GM19467 (cell line): ENCODE measurements around the gene ST7L.

Source experiments
- ATAC-seq: cut with Tn5 transposase; IDR thresholded peaks from one replicate; pipeline ENCODE4 v1.9.1; 2021; ENCODE audit warnings: mild to moderate bottlenecking, moderate library complexity; ENCODE audit not compliant: unreplicated experiment

ST7L gene

DNA sequence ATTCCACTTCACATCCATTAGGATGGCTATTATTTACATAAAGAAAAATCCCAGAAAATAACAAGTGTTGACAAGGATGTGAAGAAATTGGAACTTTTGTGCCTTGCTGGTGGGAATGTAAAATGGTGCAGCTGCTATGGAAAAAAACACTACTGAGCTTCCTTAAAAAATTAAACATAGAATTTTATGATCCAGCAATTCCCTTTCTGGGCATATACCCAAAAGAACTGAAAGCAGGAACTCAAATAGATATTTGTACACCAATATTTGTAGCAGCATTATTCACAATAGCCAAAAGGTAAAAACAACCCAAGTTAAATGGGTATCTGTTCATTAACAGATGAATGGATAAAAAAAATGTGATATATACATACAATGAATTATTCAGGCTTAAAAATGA, 64.5 kb downstream of the ST7L start:
- ATAC-seq = no peak

DNA sequence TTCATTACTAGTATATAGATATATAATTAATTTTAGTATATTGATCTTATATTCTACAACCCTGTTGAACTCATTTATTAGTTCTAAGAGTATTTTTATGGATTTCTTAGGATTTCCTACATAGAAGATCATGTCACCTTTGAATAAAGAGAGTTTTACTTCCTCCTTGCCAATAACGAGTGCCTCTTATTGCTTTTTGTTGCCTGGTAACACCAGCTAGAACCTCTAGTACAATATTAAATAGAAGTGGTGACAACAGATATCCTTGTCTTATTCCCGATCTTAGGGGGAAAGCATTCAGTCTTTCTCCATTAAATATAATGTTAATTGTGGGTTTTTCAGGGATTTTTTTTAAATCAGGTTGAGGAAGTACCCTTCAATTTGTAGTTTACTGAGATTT, 69.4 kb downstream of the ST7L start:
- ATAC-seq = no peak

DNA sequence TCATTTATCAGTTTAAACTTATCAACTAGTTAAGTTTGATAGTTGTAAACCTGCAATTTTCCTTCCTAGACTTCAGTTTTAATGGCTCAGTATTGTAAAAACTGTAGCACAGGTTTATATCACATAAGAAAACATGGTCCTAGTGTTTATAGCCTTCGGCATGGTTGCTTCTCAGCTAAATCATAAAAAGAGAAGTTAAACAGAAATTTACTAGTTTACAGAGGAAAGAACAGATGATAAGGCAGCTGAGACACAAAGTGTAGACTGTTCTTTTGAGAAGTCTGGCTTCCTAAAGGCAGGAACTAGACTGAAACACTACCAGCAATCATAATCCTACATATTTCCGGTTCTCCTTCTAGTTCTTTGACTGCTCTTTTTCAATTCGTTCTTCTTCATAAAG, 70.4 kb downstream of the ST7L start:
- ATAC-seq = no peak

DNA sequence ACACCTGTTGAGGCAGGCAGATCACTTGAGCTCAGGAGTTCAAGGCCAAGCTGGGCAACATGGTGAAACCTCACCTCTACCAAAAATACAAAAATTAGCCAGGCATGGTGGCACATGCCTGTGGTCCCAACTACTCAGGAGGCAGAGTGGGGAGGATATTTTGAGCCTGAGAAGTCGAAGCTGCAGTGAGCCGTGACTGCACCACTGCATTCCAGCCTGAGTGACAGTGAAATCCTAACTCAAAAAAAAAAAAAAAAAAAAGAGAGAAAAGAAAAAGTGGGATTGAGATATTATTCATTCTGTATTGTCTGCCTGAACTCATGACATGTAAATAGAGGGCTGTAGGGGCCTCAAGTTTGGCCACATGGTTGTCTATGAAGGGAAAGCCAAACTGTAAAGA, 72.9 kb downstream of the ST7L start:
- no peak for ATAC-seq

DNA sequence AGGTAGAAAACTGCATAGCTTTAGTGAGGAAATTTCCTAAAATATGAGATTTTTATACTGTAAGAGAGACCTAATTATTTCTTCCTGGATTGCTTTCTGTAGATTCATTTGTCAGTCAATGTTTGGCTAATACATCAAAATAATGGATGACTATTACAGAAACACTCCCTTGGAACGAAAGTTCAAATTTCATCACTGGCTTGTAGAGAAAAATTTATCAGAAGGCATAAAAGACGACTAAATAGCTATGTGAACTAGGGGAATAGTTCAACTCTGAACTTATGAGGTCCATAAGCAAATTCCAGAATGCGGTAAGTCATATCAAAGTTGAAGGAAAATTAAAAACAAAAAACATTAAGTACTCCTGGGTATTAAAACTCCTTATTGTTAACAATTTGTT, 74.2 kb downstream of the ST7L start:
- no peak for ATAC-seq

DNA sequence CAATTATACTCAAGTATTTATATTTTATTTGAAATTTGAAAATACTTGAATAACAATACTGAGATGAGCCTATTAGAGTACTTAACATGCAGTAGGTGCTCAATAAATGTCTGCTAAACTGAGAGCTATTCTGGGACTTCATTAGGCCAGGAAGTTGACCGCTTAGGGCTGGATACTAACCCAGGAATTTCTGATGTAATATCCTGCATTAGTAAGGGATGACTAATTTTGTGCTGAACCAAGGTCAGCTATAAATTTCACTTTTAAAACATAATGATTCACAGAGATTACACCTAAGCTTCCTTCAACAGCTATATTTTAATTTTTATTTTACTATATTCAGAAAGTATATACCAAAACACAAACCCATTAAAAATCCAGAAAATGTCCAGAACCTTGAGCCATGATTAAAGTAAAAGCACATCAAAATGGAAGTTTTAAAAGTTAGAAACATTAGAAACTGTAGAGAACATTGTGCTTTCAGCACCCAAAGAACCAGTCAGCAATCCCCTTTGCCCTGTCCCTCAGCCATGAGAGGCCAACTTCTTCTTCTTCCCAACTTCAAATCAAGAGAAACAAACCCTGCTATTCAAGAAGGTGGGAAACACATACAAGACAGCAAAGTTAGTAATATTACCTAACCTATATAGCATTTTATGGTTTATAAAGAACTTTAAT, 74.8 kb downstream of the ST7L start:
- ATAC-seq = no peak

DNA sequence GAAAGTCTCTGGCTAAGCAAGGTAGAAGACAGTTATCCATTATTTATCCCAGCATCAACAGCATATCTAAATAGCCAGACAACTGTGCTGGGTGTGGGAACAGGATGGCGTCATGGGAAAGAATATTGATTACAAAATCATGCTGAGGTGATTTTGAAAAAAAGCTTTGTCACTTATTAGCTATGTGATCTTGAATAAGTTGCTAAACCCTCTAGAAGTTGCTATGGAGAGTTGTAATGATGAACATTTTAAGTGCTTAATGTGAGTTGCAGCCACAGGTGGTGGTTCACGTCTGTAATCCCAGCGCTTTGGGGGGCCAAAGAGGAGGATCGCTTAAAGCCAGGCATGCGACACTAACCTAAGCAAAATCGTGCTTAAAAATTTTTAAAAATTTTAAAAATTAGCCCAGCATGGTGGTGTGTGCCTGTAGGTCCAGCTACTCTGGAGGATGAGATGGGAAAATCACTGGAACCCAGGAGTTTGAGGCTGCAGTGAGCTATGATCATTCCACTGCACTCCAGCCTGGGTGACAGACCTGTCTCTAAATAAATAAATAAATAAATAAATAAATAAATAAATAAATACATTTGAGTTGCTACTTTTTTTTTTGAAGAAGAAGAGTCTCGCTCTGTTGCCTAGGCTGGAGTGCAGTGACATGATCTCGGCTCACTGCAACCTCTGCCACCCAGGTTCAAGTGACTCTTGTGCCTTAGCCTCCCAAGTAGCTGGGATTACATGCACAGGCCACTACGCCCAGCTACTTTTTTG, 76.6 kb downstream of the ST7L start:
- no peak for ATAC-seq

DNA sequence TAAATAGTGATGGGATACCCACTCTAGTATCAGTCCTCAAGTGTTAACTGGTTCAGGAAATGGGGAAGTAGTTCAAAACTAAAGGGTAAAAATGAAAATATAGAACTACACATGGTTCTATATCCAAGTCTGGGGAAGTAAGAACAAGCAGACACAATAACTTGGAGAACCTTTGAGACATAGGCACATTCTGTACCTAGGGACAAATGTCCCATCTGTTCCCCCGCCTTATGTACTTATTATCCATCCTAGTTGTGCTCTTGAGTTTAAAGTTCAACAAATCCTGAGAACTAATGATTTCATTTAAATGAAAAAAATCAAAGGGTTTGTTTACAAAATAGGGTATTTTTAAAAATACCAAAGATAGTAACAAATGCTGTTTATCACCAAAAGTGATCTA, 77.6 kb downstream of the ST7L start:
- no peak for ATAC-seq

DNA sequence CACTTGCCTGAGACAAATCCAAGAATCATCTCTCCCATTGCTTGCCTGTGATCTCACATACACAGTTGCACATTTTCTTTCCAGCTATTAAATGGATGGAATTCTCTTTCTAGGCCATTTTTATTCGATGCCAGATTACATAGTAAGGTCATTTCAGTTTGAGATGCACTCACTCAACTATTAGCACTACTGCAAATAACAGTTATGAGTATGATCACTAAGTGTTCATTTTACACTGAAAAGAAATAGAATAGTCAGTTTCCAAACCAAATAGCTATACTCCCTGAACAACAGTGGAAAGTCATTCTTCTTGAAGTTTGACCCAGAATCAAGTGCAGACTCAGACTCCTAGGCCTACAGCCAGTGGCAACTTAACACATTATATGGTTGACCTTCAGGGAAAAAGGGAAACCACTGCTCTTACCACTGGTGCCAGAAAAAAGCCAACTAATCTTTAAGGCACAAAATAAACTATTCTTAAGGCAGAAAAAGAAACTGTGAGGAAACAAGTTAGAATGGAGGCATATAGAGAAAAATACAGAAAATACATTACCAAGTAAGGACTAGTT, 78.6 kb downstream of the ST7L start:
- no peak for ATAC-seq

DNA sequence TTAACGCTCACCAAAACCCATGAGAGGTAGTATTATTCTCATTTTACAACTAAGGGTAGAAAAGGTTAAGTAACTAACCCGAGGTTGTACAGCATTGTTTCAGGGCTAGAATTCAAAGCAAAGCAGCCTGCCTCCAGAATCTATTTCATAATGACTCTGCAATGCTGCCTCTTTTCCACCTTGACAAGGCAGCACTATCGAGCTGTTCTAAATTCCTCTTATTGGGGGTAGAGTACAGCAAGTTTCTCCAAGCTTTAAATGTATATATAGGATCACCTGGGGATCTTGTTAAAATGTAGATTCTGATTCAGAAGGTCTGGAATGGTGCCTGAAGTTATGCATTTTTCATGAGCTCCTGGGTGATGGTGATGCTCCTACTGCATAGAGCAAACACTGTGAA, 80.1 kb downstream of the ST7L start:
- no peak for ATAC-seq

DNA sequence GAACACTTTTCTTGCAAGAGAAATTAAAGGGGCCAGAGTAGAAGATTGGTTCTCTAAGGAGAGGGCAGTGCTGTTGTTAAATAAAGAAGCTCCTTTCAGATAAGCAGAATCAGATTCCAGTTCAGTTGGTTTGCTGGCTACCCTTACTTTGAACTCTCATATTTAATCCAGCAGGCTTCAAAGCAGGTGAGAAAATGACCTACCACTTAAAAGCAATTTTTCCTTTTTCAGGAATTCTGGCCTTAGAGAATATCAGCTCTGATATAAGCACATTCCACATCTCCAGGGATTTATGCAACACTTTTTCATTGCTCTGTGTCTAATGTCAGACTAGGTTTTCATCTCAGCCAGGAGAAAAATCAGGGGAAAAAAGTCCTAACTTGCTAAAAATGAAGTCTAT, 81.5 kb downstream of the ST7L start:
- no peak for ATAC-seq

DNA sequence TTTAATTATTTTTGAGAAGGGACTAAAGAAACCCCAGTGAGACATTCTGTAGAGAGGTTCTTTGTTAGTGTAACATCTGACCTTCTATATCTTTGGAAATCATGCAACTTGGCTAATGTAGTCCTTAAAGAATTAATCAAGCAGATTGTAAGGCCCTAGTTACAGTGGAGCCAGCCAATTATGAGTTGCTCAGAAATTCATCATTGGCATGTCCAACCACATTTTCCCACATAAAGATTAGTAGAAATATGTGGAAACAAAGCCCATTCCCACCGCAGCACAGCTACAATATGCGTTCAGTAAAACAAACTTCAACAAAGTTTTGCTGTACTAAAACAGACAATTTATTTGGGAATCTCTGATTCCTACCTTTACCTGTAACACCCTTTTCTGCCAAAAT, 82.4 kb downstream of the ST7L start:
- no peak for ATAC-seq

DNA sequence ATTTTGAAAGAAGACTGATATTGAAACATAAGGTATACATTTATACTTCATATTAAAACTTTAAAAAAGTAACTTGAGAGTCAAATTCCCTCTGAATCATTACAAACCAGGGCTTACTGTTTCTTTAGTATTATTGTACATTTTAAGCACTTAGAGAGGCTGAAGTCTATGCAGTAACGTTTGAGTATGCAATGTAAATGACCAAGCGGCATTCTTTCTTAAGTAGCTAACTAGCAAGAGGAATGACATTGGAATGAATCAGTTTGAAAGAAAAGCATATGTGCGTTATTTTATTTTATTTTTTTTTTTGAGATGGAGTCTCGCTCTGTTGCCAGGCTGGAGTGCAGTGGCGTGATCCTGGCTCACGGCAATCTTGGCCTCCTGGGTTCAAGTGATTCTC, 85.9 kb downstream of the ST7L start:
- no peak for ATAC-seq

DNA sequence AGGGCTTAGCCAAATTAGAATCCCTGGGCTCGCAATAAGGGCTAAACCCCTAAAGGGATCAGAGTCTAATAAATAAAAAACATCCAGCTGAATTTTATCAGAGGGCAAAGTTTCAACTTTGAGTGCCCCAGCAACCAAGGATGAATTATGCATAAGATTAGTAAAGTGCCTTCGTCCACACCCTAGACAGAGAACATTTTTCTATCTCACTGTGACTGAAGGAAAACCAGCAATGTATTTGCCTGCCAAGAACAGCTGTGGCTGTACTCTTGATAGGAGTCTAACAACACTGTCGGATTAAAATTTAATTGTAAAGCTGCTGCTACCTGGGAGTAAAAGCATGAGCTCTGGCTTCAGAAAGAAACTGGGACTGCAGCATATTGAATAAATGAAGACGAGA, 86.9 kb downstream of the ST7L start:
- no peak for ATAC-seq

DNA sequence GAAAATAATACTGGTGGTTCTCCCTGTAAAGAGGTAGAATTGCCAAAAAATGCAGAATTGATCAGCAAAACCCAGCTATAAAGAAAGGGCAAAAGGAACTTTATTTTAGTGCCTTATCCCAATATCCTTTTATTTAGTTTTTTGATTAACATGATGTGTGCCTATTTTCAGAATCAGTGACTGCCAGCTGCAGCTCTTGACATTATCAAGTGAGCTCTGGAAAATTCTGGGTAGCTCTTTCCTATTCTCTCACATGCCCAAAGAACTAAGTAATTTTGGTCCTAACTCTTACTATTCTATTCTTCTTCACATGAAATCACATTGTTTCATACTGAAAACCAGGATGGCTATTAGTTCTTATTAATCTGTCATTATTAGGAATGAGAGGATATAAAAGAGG, 88.1 kb downstream of the ST7L start:
- ATAC-seq = no peak

DNA sequence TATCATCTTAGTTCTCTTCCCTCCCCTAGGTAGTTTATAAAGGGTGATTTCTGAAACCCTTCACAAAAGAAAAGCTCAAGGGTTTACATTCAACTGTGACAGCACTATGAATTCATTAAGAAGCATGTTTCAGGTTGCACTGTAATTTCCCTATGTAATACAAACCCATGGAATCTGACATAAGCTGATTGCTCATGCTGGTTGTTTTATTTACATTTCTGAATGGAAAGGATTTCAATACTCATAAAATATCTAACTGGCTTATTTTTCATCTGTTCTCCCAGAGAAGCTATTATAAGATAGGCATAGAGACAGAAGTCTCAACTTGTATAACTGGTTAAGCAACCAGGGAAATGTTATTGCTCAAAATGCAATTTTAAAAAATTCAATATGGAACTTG, 89.6 kb downstream of the ST7L start:
- no peak for ATAC-seq

DNA sequence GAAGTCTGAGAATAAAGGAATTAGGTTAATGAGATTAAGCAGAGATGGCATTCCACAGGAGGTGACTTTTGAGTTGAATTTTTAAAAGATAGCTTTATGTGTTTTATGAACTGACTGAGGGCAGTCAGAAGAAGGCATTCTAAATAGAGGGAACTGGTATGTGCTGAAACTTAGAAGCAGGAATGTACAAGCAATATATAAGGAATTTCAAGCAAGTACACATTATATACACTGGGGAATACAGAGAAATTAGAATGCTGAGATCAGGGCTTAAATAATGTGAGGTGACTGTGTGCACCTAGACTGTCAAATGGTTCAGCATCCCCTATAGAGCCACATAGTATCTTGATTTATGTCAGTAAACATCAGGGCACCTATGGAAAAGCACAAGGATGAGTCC, 90.9 kb downstream of the ST7L start:
- no peak for ATAC-seq

DNA sequence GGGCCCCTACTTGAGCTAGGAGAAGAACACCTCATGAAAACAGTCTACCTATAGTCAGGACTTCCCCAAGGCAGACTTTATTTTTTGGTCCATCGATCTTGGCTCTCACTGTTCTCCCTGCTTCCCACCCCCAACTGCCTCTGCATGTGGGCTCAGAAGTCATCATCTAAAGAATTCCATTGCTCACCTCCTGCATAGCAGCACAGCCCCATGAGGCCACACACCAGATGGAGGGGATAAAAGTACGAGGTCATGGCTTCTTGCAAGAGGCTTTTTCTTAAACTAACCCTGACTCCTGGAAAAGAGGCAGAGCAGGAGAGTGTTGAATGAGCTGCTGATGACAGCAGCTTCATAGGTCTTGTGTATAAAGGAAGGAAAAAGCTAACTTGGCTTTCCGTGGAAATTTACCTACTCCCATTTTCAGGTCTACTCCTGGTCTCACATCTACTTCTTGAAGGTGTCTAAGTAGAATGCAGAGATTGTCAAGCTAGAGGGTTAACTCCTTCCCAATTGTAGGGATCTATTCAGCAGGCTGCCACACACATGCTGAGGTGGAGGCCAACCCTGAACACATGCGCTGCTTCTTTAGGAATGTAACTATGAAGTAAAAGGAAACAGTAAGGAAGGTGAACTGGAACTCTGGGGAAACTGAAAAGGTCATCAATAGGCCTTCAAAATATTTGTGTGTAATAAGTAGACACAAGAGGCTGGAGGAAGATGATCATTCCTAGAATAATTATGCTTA, 91.5 kb downstream of the ST7L start:
- ATAC-seq = no peak

DNA sequence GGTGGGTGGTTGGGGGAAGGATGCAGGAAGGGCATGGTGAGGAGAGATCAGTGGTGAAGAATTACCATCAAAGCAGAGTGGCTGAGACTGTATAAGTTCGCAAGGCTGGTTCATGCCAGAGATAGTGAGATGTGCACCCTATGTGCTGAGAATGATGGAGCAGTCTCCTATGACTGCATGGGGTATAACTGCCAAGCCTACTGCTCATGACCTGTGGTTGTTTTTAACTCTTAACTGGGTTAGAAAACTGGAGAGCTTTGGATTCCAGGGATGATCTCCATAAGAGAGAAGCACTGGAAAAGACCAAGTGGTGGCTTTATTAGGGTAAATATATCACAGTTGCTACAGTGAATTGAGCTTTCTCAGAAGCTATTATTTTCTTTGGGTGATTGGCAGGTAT, 94.0 kb downstream of the ST7L start:
- no peak for ATAC-seq

DNA sequence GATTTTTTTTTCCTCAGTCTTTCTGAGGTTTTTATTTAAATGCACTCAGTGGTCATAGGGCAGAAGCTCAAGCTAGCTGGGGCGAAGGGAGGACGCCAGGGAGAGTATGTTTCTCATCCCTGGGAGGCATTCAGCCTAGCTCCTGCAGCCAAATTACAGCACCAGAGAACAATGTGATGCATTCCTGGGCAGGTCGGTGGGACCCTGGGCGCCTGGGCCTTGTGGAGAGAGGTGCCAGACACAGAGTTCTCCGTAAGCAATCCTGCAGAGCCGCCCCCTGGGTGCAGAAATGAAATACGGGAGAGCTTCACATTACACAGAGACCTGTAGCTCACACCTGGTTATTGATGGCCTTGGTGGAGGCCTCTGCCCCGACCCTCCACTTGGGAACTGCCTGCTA, 94.7 kb downstream of the ST7L start:
- ATAC-seq = no peak

DNA sequence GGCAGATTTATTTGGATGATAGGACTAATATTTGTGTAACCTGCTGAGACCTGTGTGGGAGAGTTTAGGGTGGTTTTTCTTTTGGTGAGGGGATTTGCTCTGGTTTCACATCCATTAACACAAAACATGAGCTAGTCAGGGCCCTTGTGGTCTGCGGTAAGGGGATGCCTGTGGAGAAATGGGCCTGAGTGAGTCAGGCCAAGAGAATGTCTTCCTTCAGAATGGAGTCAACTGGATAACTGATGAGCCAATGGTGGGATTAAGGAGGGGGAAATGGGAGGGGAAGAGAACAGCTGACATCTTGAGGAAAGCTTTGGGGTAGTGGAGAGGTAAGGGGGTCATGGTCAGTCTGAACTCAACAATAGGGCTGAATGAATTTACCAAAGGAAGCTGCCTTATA, 96.3 kb downstream of the ST7L start:
- ATAC-seq = no peak

DNA sequence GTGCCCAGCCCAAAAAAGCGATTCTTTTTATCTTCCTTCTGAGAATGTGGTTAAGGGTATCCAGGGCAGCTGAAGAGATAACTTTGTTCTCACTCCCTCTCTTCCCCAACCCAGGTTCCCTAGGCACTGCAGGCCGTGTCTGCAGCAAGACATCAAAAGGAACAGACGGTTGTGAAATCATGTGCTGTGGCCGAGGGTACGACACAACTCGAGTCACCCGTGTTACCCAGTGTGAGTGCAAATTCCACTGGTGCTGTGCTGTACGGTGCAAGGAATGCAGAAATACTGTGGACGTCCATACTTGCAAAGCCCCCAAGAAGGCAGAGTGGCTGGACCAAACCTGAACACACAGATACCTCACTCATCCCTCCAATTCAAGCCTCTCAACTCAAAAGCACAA, 98.8 kb downstream of the ST7L start:
- ATAC-seq = no peak
